Nephron (organoid): Measurements from ENCODE around the gene SIPA1L3.
"Not testable (repeated sequence)": the region's sequence is repeated elsewhere in the genome, so short reads cannot be mapped to it uniquely, and the experiment has no call there.

ENCODE experiments used
- H3K27ac Mint-ChIP-seq, 3 experiments: 2 replicates each; pipeline ENCODE4 v1.8.0; 2020; ENCODE audit warnings: mixed read lengths in 3 of 3, mild to moderate bottlenecking in 2 of 3, moderate library complexity in 1 of 3
- H3K27me3 Mint-ChIP-seq: 2 replicates; pipeline ENCODE4 v1.8.0; 2021; ENCODE audit warnings: low read depth, mild to moderate bottlenecking, moderate library complexity, mixed read lengths
- H3K36me3 Mint-ChIP-seq: 2 replicates; pipeline ENCODE4 v1.8.0; 2020; ENCODE audit warnings: low read depth, mixed read lengths
- H3K4me1 Mint-ChIP-seq: 2 replicates; pipeline ENCODE4 v1.8.0; 2020; ENCODE audit warnings: mixed read lengths
- H3K4me3 Mint-ChIP-seq, 3 experiments: 2 replicates each; pipeline ENCODE4 v1.8.0; 2020; ENCODE audit warnings: mild to moderate bottlenecking in 3 of 3, mixed read lengths in 3 of 3, moderate library complexity in 2 of 3
- H3K9me3 Mint-ChIP-seq: 2 replicates; pipeline ENCODE4 v1.8.0; 2020; ENCODE audit warnings: mixed read lengths
- CTCF ChIP-seq, 3 experiments: fragments of 200-600 bp; sonication (generic); IDR thresholded peaks; one replicate each; pipeline ENCODE4 v1.5.0; 2021; ENCODE audit warnings: antibody characterized with exemption in 3 of 3; ENCODE audit not compliant: unreplicated experiment in 3 of 3

Gene SIPA1L3

DNA sequence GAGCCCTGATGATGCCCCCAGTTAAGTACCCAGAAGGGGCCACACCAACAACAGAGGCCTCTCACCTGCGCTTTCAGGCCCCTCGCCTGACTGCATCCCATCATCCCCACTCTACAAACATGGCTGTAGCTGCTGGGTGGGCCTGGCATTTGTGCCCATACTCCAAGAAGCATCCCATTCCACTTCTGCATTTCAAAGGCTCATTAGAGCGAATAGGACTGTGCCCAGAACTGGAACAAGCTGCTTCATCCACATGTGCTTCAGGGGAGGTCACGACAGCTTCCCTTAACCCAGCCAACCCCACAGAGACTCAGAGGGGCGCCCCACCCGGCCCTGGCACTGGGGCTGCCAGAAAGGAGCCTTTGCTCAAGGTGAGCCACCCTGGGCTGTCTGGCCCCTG is 156.9 kb downstream of the SIPA1L3 start:
- H3K4me1 Mint-ChIP-seq: peaks cover 26% of the 10 kb centered on the region
- H3K9me3 Mint-ChIP-seq: no peaks in the 10 kb centered on the region
- no peaks in the 10 kb centered on the region for H3K36me3 Mint-ChIP-seq
- no peak overlapping the region for H3K4me3 Mint-ChIP-seq
- H3K27ac Mint-ChIP-seq: peak overlapping the region; percentile 44 to 67 (median 64)
- no peaks in the 10 kb centered on the region for H3K27me3 Mint-ChIP-seq
- no peak for TF ChIP-seq CTCF (IDR thresholded peaks at IDR 0.05; ENCODE audit: unreplicated experiment in 3 of 3)

DNA sequence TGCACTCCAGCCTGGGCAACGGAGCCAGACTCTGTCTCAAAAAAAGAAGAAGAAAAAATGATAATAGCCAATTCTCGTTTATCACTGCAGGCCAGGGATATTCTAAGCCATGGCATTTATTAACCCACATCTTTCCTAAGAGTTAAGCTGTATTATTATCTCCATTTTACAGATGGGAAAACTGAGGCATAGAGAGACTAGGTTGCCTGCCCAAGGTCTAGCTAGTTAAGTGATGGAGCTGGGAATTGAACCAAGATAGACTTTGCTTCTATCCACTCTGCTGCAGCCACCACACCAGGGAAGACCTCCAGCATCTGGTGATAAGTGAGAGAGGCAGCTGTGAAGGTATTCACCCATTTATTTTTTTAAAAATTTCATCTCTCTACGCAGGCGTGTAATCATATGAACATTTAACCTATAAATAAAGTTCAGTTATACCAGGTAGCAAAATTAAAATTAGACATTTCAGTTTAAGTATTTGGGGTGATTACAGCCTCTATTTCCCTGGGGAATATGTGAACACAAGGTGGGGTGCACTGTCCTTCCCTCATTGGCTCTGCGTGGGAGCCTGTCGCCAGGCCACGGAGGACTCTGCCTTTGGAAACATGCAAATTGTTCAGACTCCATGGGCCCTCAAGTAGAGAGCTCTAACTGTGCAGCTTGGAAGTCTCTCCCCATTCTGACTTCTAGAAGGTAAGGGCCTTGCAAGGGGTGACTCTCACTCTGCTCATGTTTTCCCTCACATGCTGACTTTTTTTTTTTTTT is 157.8 kb downstream of the SIPA1L3 start:
- Mint-ChIP-seq H3K4me3 (no peak overlapping the region), H3K4me1 (peaks cover 26% of the 10 kb centered on the region), H3K9me3 (no peaks in the 10 kb centered on the region), H3K27ac (no peak overlapping the region), H3K36me3 (no peaks in the 10 kb centered on the region), H3K27me3 (no peaks in the 10 kb centered on the region)
- TF ChIP-seq CTCF (IDR thresholded peaks at IDR 0.05; ENCODE audit: unreplicated experiment in 3 of 3): no peak

- not testable (repeated sequence) for H3K4me3 Mint-ChIP-seq, H3K36me3 Mint-ChIP-seq, H3K27me3 Mint-ChIP-seq, H3K9me3 Mint-ChIP-seq, H3K27ac Mint-ChIP-seq
- H3K4me1 Mint-ChIP-seq: peaks cover 26% of the 10 kb centered on the region
Observed at GRCh38 chr19:38065775-38066174, 158.8 kb downstream of the SIPA1L3 start.

GRCh38 chr19:38068826-38069225 is 161.8 kb downstream of the SIPA1L3 start:
- no peak for TF ChIP-seq CTCF (IDR thresholded peaks at IDR 0.05; ENCODE audit: unreplicated experiment in 3 of 3)
- peaks cover 4% of the 10 kb centered on the region for H3K4me1 Mint-ChIP-seq
- no peak overlapping the region for H3K4me3 Mint-ChIP-seq
- peaks cover 8% of the 10 kb centered on the region for H3K36me3 Mint-ChIP-seq
- no peak overlapping the region for H3K27ac Mint-ChIP-seq
- peaks cover 2% of the 10 kb centered on the region for H3K27me3 Mint-ChIP-seq
- no peaks in the 10 kb centered on the region for H3K9me3 Mint-ChIP-seq

DNA sequence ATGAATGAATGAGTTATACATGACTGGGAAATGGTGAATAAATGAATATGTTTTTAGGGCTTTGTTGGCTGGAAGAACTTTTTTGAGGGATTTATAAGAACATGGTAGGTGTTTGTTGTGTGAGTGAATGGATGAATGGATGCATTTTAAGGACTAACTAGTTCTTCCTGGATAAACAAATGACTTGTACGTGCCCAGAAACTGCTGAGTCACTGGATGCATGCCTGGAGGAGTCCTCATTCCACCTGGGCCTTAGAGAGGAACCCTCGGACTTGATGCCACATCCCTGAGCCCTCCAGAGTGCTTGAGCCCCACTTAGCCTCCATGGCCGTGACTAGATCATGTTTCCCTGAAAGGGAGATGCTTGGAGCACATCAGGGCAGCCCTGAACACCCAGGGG is 163.6 kb downstream of the SIPA1L3 start:
- Mint-ChIP-seq H3K27ac (no peak overlapping the region), H3K36me3 (peaks cover 8% of the 10 kb centered on the region)

DNA sequence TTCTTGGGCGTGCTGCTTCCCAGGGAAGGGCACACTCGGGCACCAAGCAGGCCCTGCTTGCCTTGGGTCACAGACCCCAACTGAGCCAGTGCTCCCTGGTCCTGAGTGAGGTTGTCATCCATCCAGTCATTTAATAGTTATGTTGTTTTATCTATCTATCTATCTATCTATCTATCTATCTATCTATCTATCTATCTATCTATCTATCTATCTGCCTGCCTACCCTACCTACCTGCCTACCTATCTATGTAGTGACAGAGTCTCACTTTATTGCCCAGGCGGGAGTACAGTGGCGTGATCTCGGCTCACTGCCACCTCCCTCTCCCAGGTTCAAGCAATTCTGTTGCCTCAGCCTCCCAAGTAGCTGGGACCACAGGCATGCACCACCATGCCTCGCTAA is 164.0 kb downstream of the SIPA1L3 start:
- not testable (repeated sequence) for H3K4me3 Mint-ChIP-seq, H3K27ac Mint-ChIP-seq, H3K9me3 Mint-ChIP-seq, H3K27me3 Mint-ChIP-seq, H3K36me3 Mint-ChIP-seq, H3K4me1 Mint-ChIP-seq

More for the DNA sequence above, 163.6 kb downstream of the SIPA1L3 start:
- Mint-ChIP-seq H3K4me1 (peaks cover 6% of the 10 kb centered on the region), H3K27me3 (peaks cover 5% of the 10 kb centered on the region), H3K4me3 (no peak overlapping the region), H3K9me3 (no peaks in the 10 kb centered on the region)
- TF ChIP-seq CTCF (IDR thresholded peaks at IDR 0.05; ENCODE audit: unreplicated experiment in 3 of 3): no peak

DNA sequence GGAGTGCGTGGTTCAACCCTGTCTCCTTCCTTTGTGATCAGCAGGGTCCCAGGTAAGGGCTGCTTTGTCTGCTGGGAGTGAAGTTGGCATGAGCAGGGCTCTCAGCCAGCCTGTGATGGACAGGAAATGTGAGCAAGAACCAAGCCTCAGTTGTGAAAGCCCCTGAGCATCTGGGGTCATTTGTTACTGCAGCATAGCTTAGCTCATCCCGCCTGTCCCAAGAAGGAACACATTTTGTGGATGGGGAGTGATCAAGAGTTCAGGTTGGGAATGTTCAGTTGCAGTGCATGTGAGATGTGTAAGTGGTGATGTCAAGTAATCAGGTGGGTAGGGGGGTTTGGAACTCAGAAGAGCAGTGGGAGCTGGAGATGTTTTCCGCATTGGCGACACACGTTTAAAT is 164.6 kb downstream of the SIPA1L3 start:
- TF ChIP-seq CTCF (IDR thresholded peaks at IDR 0.05; ENCODE audit: unreplicated experiment in 3 of 3): no peak
- H3K27me3 Mint-ChIP-seq: peaks cover 5% of the 10 kb centered on the region
- no peak overlapping the region for H3K4me3 Mint-ChIP-seq
- no peak overlapping the region for H3K27ac Mint-ChIP-seq
- H3K9me3 Mint-ChIP-seq: no peaks in the 10 kb centered on the region
- H3K4me1 Mint-ChIP-seq: peaks cover 6% of the 10 kb centered on the region
- H3K36me3 Mint-ChIP-seq: peaks cover 12% of the 10 kb centered on the region
